ENCODE results near the gene TOR2A. TPM values are rescaled to one million over a fixed set of nuclear protein-coding genes. Genes with fewer than 3 reads are reported as not detected.

TOR2A gene
- total RNA-seq, 1 donor from 2014 or later: 15.1 TPM

DNA sequence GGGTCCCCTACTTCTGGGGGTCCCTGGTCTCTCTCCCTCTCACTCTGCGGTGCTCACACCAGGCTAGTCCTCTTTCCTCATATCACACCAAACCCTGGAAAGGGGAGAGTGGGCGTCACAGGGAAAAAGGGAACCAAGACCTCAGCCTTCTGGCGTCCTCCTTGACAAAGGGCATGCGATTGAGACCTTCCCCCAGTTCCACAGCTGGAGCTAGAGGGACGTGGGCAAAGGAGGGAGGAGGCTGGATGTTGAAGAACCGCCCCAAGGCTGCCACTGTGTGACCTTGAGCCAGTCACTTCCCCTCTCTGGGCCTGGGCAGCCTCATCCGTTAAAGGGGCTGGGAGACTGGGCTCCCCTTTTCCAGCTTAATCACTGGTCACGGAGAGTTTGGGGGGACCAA lies 18.5 kb upstream of the TOR2A start:
- no peak for ATAC-seq (ENCODE audit: low read depth)
- TF ChIP-seq, protein P1, sequence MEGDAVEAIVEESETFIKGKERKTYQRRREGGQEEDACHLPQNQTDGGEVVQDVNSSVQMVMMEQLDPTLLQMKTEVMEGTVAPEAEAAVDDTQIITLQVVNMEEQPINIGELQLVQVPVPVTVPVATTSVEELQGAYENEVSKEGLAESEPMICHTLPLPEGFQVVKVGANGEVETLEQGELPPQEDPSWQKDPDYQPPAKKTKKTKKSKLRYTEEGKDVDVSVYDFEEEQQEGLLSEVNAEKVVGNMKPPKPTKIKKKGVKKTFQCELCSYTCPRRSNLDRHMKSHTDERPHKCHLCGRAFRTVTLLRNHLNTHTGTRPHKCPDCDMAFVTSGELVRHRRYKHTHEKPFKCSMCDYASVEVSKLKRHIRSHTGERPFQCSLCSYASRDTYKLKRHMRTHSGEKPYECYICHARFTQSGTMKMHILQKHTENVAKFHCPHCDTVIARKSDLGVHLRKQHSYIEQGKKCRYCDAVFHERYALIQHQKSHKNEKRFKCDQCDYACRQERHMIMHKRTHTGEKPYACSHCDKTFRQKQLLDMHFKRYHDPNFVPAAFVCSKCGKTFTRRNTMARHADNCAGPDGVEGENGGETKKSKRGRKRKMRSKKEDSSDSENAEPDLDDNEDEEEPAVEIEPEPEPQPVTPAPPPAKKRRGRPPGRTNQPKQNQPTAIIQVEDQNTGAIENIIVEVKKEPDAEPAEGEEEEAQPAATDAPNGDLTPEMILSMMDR (IDR thresholded peaks at IDR 0.05): no peak
- no peak for DNase-seq
- no peaks in the 10 kb centered on the region for H3K9me3 Mint-ChIP-seq
- CTCF ChIA-PET: no interaction called here
- POLR2A ChIA-PET: no interaction called here
- peaks cover 46% of the 10 kb centered on the region for H3K36me3 Mint-ChIP-seq (ENCODE audit: low read depth)
- intact Hi-C loops (cut with micrococcal nuclease): loop anchor here (2.0 kb wide), 1 partner anchor 17 kb away; no protein-coding TSS in a partner anchor
- no peaks in the 10 kb centered on the region for H3K27me3 Mint-ChIP-seq
- H3K4me3 Mint-ChIP-seq: no peak overlapping the region
- no peaks in the 10 kb centered on the region for H3K4me1 Mint-ChIP-seq
- no peak overlapping the region for H3K27ac Mint-ChIP-seq

DNA sequence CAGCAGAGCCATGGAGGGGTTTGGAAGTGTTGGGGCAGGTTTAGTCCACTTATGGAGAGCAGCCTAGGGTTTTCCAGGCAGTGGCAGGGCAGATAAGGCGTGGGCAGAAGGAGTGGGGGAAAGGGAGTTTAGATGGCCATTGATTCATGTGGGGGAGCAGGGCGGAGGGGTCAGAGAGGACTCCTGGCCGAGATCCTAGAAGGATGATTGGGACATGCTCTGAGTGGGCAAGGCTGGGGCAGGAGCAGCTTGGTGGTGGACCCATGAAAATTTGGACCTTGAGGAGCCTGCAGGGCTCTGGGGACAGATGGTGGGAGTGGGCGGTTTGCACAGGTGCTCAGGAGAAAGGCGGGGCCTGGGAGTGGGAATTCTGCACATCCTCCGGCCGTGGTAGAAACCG lies 18.1 kb upstream of the TOR2A start:
- TF ChIP-seq, protein P1 (IDR thresholded peaks at IDR 0.05): no peak
- Mint-ChIP-seq H3K27ac (no peak overlapping the region), H3K36me3 (ENCODE audit: low read depth) (peaks cover 48% of the 10 kb centered on the region), H3K27me3 (no peaks in the 10 kb centered on the region), H3K4me3 (no peak overlapping the region), H3K9me3 (no peaks in the 10 kb centered on the region), H3K4me1 (no peaks in the 10 kb centered on the region)
- DNase-seq: no peak
- intact Hi-C loops (cut with micrococcal nuclease): loop anchor here (2.0 kb wide), 1 partner anchor 18 kb away; no protein-coding TSS in a partner anchor
- CTCF ChIA-PET: no interaction called here
- POLR2A ChIA-PET: no interaction called here
- ATAC-seq (ENCODE audit: low read depth): no peak

DNA sequence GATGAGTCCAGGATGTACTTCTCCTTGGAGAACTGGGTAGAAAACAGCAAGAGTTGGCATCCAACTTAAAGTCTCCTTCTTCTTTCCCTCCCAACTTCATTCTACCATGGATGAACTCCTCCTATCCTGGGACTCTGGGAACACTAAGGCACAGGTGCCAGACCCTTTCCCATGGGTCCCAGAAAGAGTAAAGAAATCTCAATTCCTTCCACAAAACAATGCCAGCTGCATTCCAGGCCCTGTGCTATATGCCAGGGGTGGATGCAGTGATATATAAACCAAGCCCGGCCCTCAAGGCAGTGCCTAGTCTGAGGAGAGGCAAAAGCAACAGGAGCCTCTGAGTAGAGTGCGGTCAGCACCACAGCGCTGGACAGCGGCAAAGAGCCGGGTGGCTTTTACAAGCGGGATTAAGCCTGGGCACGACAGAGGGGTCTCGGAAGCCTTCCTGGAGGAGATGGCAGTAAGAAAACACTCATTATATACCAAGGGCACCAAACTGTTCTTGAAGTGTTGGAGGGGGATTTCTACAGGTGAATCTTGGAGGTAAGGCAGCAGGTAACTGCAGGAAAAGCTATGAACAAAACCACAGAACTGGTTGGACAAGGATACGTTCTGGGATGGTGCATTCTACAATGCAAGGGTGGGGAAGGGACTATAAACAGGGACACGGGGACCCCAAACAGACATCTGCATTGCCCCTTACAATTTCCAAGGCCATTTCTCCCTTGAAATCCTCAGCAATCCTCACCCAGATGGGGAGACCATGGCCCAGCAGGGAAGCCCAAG lies 16.4 kb upstream of the TOR2A start:
- peaks cover 65% of the 10 kb centered on the region for H3K36me3 Mint-ChIP-seq (ENCODE audit: low read depth)
- H3K9me3 Mint-ChIP-seq: no peaks in the 10 kb centered on the region
- POLR2A ChIA-PET: no interaction called here
- TF ChIP-seq, protein P1 (IDR thresholded peaks at IDR 0.05): no peak
- H3K4me3 Mint-ChIP-seq: no peak overlapping the region
- DNase-seq (no peak), ATAC-seq (ENCODE audit: low read depth) (no peak)
- CTCF ChIA-PET: no interaction called here
- H3K27ac Mint-ChIP-seq: peak overlapping the region; percentile 41
- H3K27me3 Mint-ChIP-seq: no peaks in the 10 kb centered on the region
- intact Hi-C loops (cut with micrococcal nuclease): loop anchor here (2.0 kb wide), 1 partner anchor 19 kb away; no protein-coding TSS in a partner anchor
- H3K4me1 Mint-ChIP-seq: no peaks in the 10 kb centered on the region

DNA sequence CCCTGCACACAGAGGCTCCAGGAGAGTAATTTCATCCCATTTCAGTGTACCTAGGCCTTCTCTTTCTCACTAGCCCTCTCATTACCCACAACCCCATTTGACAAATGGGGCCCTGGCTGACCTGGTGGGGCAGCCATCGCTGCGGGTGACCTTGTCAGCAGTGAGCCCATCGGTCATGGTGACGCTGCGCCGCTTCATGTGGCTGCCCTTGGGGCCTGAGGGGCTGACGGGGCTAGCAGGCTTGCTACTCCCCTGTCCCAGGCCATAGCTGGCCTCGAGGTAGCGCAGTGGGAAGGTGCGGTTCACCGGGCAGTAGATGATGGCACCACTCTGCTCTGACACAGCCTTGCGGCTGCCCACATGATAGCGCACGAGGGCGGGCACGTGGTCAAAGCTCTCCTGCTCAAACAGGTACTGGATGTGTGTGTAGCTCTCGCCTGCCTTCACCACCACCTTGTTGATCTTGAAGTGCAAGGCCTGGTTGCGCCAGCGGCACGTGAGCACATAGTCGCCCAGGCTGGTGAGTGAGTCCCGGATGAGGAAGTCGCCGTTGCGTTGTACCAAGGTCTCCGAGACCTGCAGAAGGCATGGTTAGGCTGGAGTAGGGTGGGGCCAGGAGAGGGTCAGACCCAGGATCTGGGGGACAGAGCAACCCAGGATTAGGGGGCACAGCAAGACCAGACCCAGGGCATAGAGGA lies 14.1 kb upstream of the TOR2A start:
- ChIA-PET CTCF (no interaction called here), POLR2A (no interaction called here)
- H3K9me3 Mint-ChIP-seq: no peaks in the 10 kb centered on the region
- H3K27ac Mint-ChIP-seq: no peak overlapping the region
- H3K27me3 Mint-ChIP-seq: no peaks in the 10 kb centered on the region
- ATAC-seq (ENCODE audit: low read depth) (no peak), DNase-seq (no peak)
- peaks cover 84% of the 10 kb centered on the region for H3K36me3 Mint-ChIP-seq (ENCODE audit: low read depth)
- H3K4me1 Mint-ChIP-seq: no peaks in the 10 kb centered on the region
- H3K4me3 Mint-ChIP-seq: no peak overlapping the region
- TF ChIP-seq, protein P1 (IDR thresholded peaks at IDR 0.05): no peak
- intact Hi-C loops (cut with micrococcal nuclease): no loop called here

DNA sequence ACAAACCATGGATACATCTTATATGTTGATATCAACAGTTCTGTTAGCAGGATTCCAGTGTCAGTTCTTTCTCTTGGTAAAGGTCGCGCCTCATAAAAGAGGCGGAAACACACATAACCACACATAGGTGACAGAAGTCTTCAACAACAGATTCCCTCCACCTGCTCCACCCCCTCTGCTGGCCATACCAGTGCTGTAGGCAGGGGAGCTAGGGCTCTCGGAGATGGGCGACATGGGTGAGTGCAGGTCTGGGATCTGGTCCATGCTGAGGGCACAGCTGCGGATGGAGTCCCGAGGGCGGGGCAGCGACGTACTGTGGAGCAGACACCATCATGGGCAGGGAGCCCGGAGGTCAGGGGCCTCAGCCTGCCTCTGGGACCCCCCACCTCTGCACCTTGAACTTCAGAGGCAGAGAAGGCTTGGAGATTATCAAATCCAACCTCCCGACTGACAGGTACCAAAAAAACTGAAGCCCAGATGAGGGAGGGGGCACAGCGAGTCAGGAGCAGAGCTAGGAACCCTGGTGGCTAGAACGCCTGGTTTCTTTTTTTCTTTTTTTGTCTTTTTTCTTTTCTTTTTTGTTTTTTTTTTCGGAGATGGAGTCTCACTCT lies 12.0 kb upstream of the TOR2A start:
- Mint-ChIP-seq H3K9me3 (no peaks in the 10 kb centered on the region), H3K4me1 (no peaks in the 10 kb centered on the region), H3K36me3 (ENCODE audit: low read depth) (peaks cover 85% of the 10 kb centered on the region), H3K4me3 (no peak overlapping the region), H3K27me3 (no peaks in the 10 kb centered on the region), H3K27ac (peak overlapping the region; percentile 12)
- ATAC-seq (ENCODE audit: low read depth): no peak
- TF ChIP-seq, protein P1 (IDR thresholded peaks at IDR 0.05): no peak
- ChIA-PET POLR2A (interaction anchor here (0.6 to 1.1 kb wide), 2 partner anchors 123 to 296 kb away, joined by 3 read pairs; partner anchors contain the start of genes LRSAM1 and RPL12), CTCF (interaction anchor here (0.6 kb wide), 1 partner anchor 120 kb away, joined by 3 read pairs; no protein-coding TSS in a partner anchor)
- intact Hi-C loops (cut with micrococcal nuclease): no loop called here
- DNase-seq: no peak

All from activated B cell treated with CpG ODN at 0.5 μM for 24 hours (primary cell).